HG02970 (cell line): ENCODE data around the gene GRID1.
"Not testable (repeated sequence)": the region's sequence is repeated elsewhere in the genome, so short reads cannot be mapped to it uniquely, and the experiment has no call there.

Source experiments
- ATAC-seq: cut with Tn5 transposase; IDR thresholded peaks from one replicate; pipeline ENCODE4 v1.9.1; 2021; ENCODE audit warnings: mild to moderate bottlenecking, moderate library complexity, moderate number of reproducible peaks; ENCODE audit not compliant: unreplicated experiment, low FRiP score

Gene GRID1

GRCh38 chr10:85873063-85873462, 493.5 kb downstream of the GRID1 start:
- no peak for ATAC-seq

GRCh38 chr10:85868627-85869499, 497.7 kb downstream of the GRID1 start:
- no peak for ATAC-seq

- no peak for ATAC-seq
These were observed 501.6 kb downstream of the GRID1 start for GRCh38 chr10:85864868-85865526.

DNA sequence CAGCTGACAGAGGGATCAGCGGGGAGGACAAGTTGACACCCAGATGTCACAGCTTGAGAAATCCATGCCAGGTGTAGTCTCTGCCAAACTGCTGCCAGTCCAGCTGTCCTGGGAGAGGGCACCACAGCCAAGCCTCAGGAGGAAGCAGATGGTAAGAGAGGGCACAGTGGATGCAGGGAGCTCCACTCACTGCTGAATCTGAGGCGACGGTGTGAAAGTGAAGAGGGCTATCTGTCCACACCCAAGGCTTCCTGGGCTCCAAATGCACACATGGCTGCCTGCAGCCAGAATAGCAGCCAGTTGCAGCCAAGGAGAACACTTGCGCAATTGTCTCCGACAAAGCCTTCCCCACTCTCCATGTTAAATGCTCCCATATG, 502.4 kb downstream of the GRID1 start:
- ATAC-seq: no peak

GRCh38 chr10:85863301-85864172, 503.1 kb downstream of the GRID1 start:
- no peak for ATAC-seq

- no peak for ATAC-seq
These were observed 503.8 kb downstream of the GRID1 start for GRCh38 chr10:85862771-85863170.

- ATAC-seq: no peak
These were observed 504.9 kb downstream of the GRID1 start for GRCh38 chr10:85861513-85862197.

DNA sequence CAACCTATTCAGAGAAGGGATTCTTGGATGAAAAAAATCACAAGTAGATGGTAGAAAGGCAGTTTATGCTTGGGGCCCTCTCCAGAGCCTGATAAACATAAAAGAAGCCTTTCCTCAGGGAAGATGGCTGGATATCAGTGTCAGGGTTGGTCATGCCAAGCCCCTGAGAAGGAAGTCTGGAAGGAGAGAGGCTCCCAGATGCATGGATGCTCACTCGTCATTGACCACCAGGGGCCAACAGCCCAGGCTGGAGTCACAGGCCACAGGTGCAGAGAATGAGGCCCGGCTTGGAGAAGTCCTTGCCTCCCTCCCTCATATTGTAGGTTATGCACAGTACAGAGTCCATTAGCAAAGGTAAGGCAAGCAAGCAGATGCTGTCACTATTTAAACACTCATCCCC, 506.7 kb downstream of the GRID1 start:
- ATAC-seq: no peak

DNA sequence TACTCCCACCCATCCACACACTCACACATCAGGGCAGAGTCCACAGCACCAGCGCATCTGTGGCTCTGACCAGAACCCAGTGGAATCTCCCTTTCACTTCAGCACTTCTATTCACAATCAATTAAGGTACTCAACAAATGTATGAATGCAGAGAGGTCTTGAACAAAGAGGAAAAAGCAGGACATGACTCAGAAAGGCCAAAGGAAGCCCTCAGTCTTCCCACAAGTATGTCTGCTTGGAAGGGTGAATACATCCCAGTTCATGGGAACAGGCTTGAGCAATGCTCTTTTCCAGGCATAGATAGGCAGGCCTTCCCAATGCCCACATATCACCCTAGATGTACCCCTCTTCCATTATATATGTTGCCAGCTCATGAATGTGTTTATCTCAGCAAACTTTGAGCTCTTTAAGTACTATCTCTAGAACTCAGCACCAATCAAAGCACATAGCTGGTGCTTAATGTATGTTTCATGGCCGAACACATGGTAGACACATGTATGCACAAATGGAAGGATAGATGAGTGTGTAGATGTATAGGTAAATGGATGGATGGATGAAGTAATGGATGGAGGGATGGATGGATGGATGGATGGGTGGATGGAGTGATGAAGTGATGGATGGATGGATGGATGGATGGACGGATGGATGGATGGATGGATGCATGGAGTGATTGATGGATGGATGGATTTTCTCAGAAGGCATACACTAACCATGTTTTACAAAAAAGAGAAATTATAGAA, 507.6 kb downstream of the GRID1 start:
- no peak for ATAC-seq

- ATAC-seq: no peak
These were observed 508.8 kb downstream of the GRID1 start for GRCh38 chr10:85857791-85858190.

GRCh38 chr10:85857305-85857704, 509.3 kb downstream of the GRID1 start:
- ATAC-seq: no peak

- ATAC-seq: no peak
These were observed 514.7 kb downstream of the GRID1 start for GRCh38 chr10:85851934-85852333.

DNA sequence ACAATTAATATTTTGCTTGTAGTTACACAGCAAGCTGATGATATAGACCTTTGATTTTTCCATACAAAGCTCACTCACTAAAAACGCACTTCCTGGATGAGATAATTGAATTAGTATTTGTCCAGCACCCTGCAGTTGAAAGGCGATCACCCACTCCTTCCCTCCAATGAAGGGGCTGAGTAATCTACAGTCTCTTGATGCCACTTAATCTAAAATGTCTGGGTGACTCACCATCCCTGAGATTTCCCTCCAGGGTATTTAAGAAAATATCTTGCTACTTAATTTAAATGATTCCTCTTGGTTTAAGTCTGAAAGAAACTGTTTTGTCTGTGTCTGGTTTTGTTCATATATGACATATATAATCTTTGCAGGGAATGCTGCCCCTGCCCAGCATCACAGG, 515.3 kb downstream of the GRID1 start:
- no peak for ATAC-seq

- ATAC-seq: no peak
These were observed 515.9 kb downstream of the GRID1 start for GRCh38 chr10:85850736-85851135.

DNA sequence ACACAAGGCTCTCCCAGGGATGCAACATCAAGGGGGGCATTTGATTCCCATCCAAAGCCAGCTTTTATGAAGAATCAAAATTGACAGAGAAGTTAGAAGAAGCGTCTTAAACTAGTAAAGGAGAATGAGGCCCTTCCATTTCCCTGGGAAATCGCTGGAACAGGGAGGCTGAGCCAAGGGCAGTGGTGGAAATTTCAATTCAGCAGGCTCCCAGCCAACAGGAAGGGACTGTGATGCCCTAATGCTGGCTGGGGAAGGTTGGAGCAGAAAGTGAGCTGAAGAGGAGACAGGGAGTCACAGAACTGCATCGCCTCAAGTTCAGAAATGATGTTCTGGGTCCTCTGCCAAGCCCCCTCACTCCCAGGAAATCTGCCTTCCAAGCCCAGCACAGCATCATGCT, 517.3 kb downstream of the GRID1 start:
- no peak for ATAC-seq

DNA sequence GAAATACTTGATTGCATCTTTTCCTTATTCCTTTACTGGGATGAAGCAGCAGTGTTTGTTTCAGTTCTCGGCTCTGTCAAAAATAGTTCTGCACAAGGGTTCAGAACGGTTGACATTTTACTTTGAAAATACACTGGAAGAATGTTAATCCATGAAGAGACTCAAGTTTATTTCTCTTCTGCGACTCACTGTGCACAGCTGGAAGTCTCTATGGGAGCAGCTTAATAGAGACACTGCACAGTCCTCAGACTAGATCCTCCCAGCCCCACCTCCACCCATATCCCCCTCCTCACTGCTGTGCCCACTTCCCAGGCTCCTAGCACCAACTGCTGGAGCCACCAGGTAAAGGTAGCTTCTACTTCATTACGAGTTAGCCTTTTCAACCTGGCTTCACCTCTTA, 517.8 kb downstream of the GRID1 start:
- ATAC-seq: no peak

DNA sequence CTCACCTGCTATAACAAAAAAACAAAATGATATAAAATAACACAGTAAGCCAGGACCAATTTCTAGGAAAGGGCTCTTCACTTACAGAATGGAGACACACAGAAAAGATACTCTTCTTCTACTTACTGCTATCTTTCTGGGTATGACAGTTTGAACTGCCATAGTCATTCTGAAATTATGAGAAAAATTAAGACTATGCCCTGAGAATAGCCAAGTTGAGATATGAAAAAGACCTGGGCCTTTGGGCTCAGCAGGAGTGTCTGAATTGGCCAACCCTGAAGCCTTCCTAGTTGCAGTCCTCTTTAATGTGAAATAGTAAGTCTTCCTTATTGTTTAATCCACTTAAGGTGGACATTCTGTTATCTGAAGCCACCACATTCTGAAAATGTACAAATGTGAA, 519.5 kb downstream of the GRID1 start:
- ATAC-seq: no peak

DNA sequence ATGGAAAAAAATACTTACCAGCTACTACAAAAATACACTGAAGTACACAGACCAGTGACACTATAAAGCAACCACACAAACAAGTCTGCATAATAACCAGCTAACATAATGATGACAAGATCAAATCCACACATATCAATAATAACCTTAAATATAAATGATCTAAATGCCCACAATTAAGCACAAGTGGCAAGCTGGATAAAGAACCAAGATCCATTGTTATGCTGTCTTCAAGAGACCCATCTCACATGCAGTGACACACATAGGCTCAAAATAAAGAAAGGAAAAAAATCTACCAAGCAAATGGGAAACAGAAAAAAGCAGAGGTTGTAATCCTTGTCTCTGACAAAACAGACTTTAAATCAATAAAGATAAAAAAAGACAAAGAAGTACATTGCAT, 527.9 kb downstream of the GRID1 start:
- not testable (repeated sequence) for ATAC-seq

DNA sequence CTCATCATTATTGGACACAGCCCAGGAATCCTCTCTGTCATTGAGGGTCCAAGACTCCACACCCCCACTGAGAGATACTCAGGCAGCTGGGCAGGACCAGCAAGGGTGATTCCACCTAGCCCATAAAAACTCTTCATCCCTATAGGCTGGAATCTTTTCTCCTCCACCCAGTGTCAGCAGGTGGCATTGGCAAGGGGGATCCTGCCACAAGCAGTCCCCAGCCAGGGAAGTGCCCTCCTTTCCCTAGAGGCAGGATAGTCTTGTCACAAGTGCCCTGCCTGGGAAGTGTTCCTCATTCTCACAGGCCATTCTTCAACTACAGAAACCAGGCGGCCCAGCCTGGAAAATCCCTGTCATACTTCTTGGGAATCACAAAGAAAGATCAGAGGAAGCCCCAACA, 533.6 kb downstream of the GRID1 start:
- no peak for ATAC-seq

DNA sequence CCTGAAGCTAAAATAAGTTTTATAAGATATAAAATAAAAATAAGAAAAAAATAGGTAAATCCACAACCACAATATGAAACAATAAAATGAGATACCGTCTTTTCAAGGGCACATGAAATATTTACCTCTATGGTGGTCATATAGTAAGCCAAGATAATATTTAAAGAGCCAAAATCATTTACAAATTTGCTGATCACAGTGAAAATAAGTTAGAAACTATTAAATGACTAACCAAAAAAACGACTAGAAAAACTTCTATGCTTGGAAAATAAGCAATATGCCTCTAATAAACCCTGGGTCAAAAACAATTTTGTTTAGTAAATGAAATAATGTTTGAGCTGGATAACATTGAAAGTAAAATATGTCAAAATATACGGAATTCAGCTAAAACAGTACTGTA, 535.2 kb downstream of the GRID1 start:
- no peak for ATAC-seq
